Loucy (cell line): ENCODE results near the gene PAGE4.

Experiments used
- H2AFZ ChIP-seq: fragments of 200-600 bp; sonication (generic); 2 replicates; pipeline ENCODE4 v1.6.0; 2016; ENCODE audit warnings: antibody characterized with exemption, mild to moderate bottlenecking, low read length, moderate library complexity
- H3F3A ChIP-seq: fragments of 200-600 bp; 2 replicates; pipeline ENCODE4 v1.6.0; 2016; ENCODE audit warnings: antibody characterized with exemption, low read depth, mild to moderate bottlenecking
- H3K27me3 ChIP-seq: fragments of 200-600 bp; sonication (generic); 2 replicates; pipeline ENCODE4 v1.6.1; 2014; ENCODE audit warnings: low read length, mild to moderate bottlenecking; ENCODE audit not compliant: insufficient read depth, poor library complexity, severe bottlenecking
- H3K36me3 ChIP-seq: fragments of 200-600 bp; sonication (generic); 2 replicates; pipeline ENCODE4 v1.6.1; 2016; ENCODE audit warnings: low read length; ENCODE audit not compliant: insufficient read depth
- H3K4me1 ChIP-seq: fragments of 200-600 bp; sonication (generic); 2 replicates; pipeline ENCODE4 v1.5.1; 2014; ENCODE audit warnings: low read length, mild to moderate bottlenecking; ENCODE audit not compliant: insufficient read depth, poor library complexity, severe bottlenecking
- H3K4me2 ChIP-seq: fragments of 200-600 bp; sonication (generic); 2 replicates; pipeline ENCODE4 v1.6.0; 2014; ENCODE audit warnings: antibody characterized with exemption, low read length, low read depth, mild to moderate bottlenecking; ENCODE audit not compliant: poor library complexity, severe bottlenecking
- H3K4me3 ChIP-seq: fragments of 200-600 bp; sonication (generic); 2 replicates; pipeline ENCODE4 v1.5.1; 2014; ENCODE audit warnings: low read length, mild to moderate bottlenecking, mixed read lengths; ENCODE audit not compliant: poor library complexity, severe bottlenecking
- H3K79me2 ChIP-seq: fragments of 200-600 bp; sonication (generic); 2 replicates; pipeline ENCODE4 v1.6.1; 2014; ENCODE audit warnings: low read length; ENCODE audit not compliant: insufficient read depth
- H3K9ac ChIP-seq: fragments of 200-600 bp; sonication (generic); 2 replicates; pipeline ENCODE4 v1.6.0; 2014; ENCODE audit warnings: mild to moderate bottlenecking, low read depth, low read length, moderate library complexity; ENCODE audit not compliant: poor library complexity, severe bottlenecking
- H3K9me2 ChIP-seq: fragments of 200-600 bp; sonication (generic); replicated peaks from 2 replicates; pipeline ENCODE4 v1.6.1; 2016; ENCODE audit warnings: low read depth, low read length, mixed read lengths
- H3K9me3 ChIP-seq: fragments of 200-600 bp; sonication (generic); 2 replicates; pipeline ENCODE4 v1.6.1; 2014; ENCODE audit warnings: mild to moderate bottlenecking, antibody characterized with exemption, low read length, low read depth; ENCODE audit not compliant: insufficient read depth
- H4K20me1 ChIP-seq: fragments of 200-600 bp; sonication (generic); 2 replicates; pipeline ENCODE4 v1.6.0; 2014; ENCODE audit warnings: antibody characterized with exemption, low read length, mild to moderate bottlenecking; ENCODE audit not compliant: insufficient read depth, poor library complexity, severe bottlenecking
- EZH2phosphoT487 ChIP-seq: fragments of 200-600 bp; IDR thresholded peaks from 2 replicates; pipeline ENCODE4 v1.6.1; 2018; ENCODE audit warnings: antibody characterized with exemption, mild to moderate bottlenecking, moderate library complexity, borderline replicate concordance
- TF ChIP-seq, protein P1 (sequence below): fragments of 200-600 bp; sonication (generic); conservative IDR thresholded peaks from 2 replicates; pipeline ENCODE4 v1.5.1; 2014; ENCODE audit warnings: mild to moderate bottlenecking, antibody characterized with exemption, low read length

PAGE4 gene

DNA sequence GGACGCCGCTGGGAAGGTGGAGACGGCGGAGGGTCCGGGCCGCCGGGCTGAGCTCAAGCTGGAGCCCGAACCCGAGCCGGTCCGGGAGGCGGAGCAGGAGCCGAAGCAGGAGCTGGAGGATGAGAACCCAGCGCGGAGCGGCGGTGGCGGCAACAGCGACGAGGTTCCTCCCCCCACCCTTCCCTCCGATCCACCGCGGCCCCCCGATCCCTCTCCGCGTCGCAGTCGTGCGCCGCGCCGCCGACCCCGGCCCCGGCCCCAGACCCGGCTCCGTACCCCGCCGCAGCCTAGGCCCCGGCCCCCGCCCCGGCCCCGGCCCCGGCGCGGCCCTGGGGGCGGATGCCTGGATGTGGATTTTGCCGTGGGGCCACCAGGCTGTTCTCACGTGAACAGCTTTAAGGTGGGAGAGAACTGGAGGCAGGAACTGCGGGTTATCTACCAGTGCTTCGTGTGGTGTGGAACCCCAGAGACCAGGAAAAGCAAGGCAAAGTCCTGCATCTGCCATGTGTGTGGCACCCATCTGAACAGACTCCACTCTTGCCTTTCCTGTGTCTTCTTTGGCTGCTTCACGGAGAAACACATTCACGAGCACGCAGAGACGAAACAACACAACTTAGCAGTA lies 50.7 kb downstream of the PAGE4 start:
- H3K79me2 ChIP-seq, result 0 out of 2 replicates have a peak, but pooled peaks cover 4% of the 10 kb centered on the region
- H3K9ac ChIP-seq, result peak overlapping the region; percentile 58
- H3K4me1 ChIP-seq, result peaks cover 6% of the 10 kb centered on the region
- TF ChIP-seq EZH2phosphoT487, result no peak
- TF ChIP-seq, protein P1, sequence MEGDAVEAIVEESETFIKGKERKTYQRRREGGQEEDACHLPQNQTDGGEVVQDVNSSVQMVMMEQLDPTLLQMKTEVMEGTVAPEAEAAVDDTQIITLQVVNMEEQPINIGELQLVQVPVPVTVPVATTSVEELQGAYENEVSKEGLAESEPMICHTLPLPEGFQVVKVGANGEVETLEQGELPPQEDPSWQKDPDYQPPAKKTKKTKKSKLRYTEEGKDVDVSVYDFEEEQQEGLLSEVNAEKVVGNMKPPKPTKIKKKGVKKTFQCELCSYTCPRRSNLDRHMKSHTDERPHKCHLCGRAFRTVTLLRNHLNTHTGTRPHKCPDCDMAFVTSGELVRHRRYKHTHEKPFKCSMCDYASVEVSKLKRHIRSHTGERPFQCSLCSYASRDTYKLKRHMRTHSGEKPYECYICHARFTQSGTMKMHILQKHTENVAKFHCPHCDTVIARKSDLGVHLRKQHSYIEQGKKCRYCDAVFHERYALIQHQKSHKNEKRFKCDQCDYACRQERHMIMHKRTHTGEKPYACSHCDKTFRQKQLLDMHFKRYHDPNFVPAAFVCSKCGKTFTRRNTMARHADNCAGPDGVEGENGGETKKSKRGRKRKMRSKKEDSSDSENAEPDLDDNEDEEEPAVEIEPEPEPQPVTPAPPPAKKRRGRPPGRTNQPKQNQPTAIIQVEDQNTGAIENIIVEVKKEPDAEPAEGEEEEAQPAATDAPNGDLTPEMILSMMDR, result no peak
- H3K27me3 ChIP-seq, result no peaks in the 10 kb centered on the region
- peak overlapping the region; percentile 88 for H3K4me2 ChIP-seq
- H3K36me3 ChIP-seq, result no peaks in the 10 kb centered on the region
- H2AFZ ChIP-seq, result peak overlapping the region; percentile 94; the same call in 1 of the 2 replicates
- H3K4me3 ChIP-seq, result peak overlapping the region; percentile 76
- H3K9me2 ChIP-seq, result no peaks in the 10 kb centered on the region
- no peaks in the 10 kb centered on the region for H3F3A ChIP-seq
- H4K20me1 ChIP-seq, result no peaks in the 10 kb centered on the region
- no peaks in the 10 kb centered on the region for H3K9me3 ChIP-seq

DNA sequence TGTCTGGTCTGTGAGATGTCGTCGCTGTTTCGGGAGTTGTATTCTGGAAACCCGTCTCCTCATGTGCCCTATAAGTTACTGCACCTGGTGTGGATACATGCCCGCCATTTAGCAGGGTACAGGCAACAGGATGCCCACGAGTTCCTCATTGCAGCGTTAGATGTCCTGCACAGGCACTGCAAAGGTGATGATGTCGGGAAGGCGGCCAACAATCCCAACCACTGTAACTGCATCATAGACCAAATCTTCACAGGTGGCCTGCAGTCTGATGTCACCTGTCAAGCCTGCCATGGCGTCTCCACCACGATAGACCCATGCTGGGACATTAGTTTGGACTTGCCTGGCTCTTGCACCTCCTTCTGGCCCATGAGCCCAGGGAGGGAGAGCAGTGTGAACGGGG lies 51.6 kb downstream of the PAGE4 start:
- no peak overlapping the region for H2AFZ ChIP-seq
- H3K36me3 ChIP-seq, result no peaks in the 10 kb centered on the region
- H3K9ac ChIP-seq, result peak overlapping the region; percentile 58
- peak overlapping the region; percentile 76 for H3K4me3 ChIP-seq
- H3K4me2 ChIP-seq, result peak overlapping the region; percentile 88
- no peaks in the 10 kb centered on the region for H3K9me3 ChIP-seq
- no peaks in the 10 kb centered on the region for H3F3A ChIP-seq
- H3K79me2 ChIP-seq, result 0 out of 2 replicates have a peak, but pooled peaks cover 4% of the 10 kb centered on the region
- H3K9me2 ChIP-seq, result no peaks in the 10 kb centered on the region
- TF ChIP-seq EZH2phosphoT487, result no peak
- TF ChIP-seq, protein P1, result no peak
- no peaks in the 10 kb centered on the region for H4K20me1 ChIP-seq
- H3K4me1 ChIP-seq, result peaks cover 6% of the 10 kb centered on the region
- H3K27me3 ChIP-seq, result no peaks in the 10 kb centered on the region
